ENCODE results near the gene LSAMP.

Gene LSAMP

GRCh38 chr3:116145613-116146012 is 299.7 kb downstream of the LSAMP start:
- Histone ChIP-seq H3K36me3 (ENCODE audit: low read length) (no peaks in the 10 kb centered on the region), H3K4me2 (ENCODE audit: low read depth, low read length, poor library complexity, severe bottlenecking) (no peak overlapping the region), H3K27ac (ENCODE audit: low read depth, low read length) (no peak overlapping the region), H2AFZ (ENCODE audit: low read depth, low read length, severe bottlenecking) (no peak overlapping the region), H4K20me1 (ENCODE audit: low read depth, low read length) (no peaks in the 10 kb centered on the region), H3K9me3 (ENCODE audit: insufficient read depth, low read length) (peaks cover 6% of the 10 kb centered on the region; the same call in 1 of the 2 replicates), H3K79me2 (ENCODE audit: insufficient read depth, low read length) (no peaks in the 10 kb centered on the region), H3K4me3 (ENCODE audit: insufficient read depth, low read length, poor library complexity, severe bottlenecking) (no peak overlapping the region), H3K9me2 (replicated peaks; ENCODE audit: insufficient read depth, low read length) (no peaks in the 10 kb centered on the region), H3K27me3 (ENCODE audit: low read length) (no peaks in the 10 kb centered on the region), H3F3A (ENCODE audit: insufficient read depth) (no peaks in the 10 kb centered on the region), H3K9ac (ENCODE audit: low read length) (no peak overlapping the region)
- TF ChIP-seq EZH2phosphoT487 (conservative IDR thresholded peaks at IDR 0.05; ENCODE audit: low read length), result no peak
- TF ChIP-seq CTCF (IDR thresholded peaks at IDR 0.05; ENCODE audit: insufficient read depth, low read length, poor library complexity, severe bottlenecking), result no peak

- Histone ChIP-seq H3K27ac (ENCODE audit: low read depth, low read length) (no peak overlapping the region), H3K4me2 (ENCODE audit: low read depth, low read length, poor library complexity, severe bottlenecking) (no peak overlapping the region), H3F3A (ENCODE audit: insufficient read depth) (no peaks in the 10 kb centered on the region), H2AFZ (ENCODE audit: low read depth, low read length, severe bottlenecking) (no peak overlapping the region), H3K4me3 (ENCODE audit: insufficient read depth, low read length, poor library complexity, severe bottlenecking) (no peak overlapping the region), H3K9me3 (ENCODE audit: insufficient read depth, low read length) (peaks cover 6% of the 10 kb centered on the region; the same call in 1 of the 2 replicates), H3K9me2 (replicated peaks; ENCODE audit: insufficient read depth, low read length) (no peaks in the 10 kb centered on the region), H3K79me2 (ENCODE audit: insufficient read depth, low read length) (no peaks in the 10 kb centered on the region), H3K9ac (ENCODE audit: low read length) (no peak overlapping the region), H4K20me1 (ENCODE audit: low read depth, low read length) (no peaks in the 10 kb centered on the region), H3K36me3 (ENCODE audit: low read length) (no peaks in the 10 kb centered on the region), H3K27me3 (ENCODE audit: low read length) (no peaks in the 10 kb centered on the region)
- TF ChIP-seq EZH2phosphoT487 (conservative IDR thresholded peaks at IDR 0.05; ENCODE audit: low read length), result no peak
- TF ChIP-seq CTCF (IDR thresholded peaks at IDR 0.05; ENCODE audit: insufficient read depth, low read length, poor library complexity, severe bottlenecking), result no peak
Observed at GRCh38 chr3:116141724-116142123, 303.6 kb downstream of the LSAMP start.

- Histone ChIP-seq H2AFZ (ENCODE audit: low read depth, low read length, severe bottlenecking) (no peak overlapping the region), H3K27me3 (ENCODE audit: low read length) (no peaks in the 10 kb centered on the region), H3K9me2 (replicated peaks; ENCODE audit: insufficient read depth, low read length) (no peaks in the 10 kb centered on the region), H3K9ac (ENCODE audit: low read length) (no peak overlapping the region), H4K20me1 (ENCODE audit: low read depth, low read length) (no peaks in the 10 kb centered on the region), H3K4me2 (ENCODE audit: low read depth, low read length, poor library complexity, severe bottlenecking) (no peak overlapping the region), H3F3A (ENCODE audit: insufficient read depth) (no peaks in the 10 kb centered on the region), H3K4me3 (ENCODE audit: insufficient read depth, low read length, poor library complexity, severe bottlenecking) (no peak overlapping the region), H3K36me3 (ENCODE audit: low read length) (no peaks in the 10 kb centered on the region), H3K27ac (ENCODE audit: low read depth, low read length) (no peak overlapping the region), H3K79me2 (ENCODE audit: insufficient read depth, low read length) (no peaks in the 10 kb centered on the region), H3K9me3 (ENCODE audit: insufficient read depth, low read length) (no peaks in the 10 kb centered on the region)
- TF ChIP-seq CTCF (IDR thresholded peaks at IDR 0.05; ENCODE audit: insufficient read depth, low read length, poor library complexity, severe bottlenecking), result peak; percentile 55
- TF ChIP-seq EZH2phosphoT487 (conservative IDR thresholded peaks at IDR 0.05; ENCODE audit: low read length), result no peak
Observed at GRCh38 chr3:116140100-116140689, 305.1 kb downstream of the LSAMP start.
